Parathyroid adenoma (tissue), 2 donors: ENCODE data around the gene XYLT1.

Experiments
- H2AFZ ChIP-seq: fragments of 300-600 bp; sonication (generic); one replicate; pipeline ENCODE4 v1.7.0; 2017; ENCODE audit warnings: antibody characterized with exemption, mild to moderate bottlenecking
- H3K27ac ChIP-seq: fragments of 300-600 bp; sonication (generic); one replicate; pipeline ENCODE4 v1.7.0; 2017
- H3K27me3 ChIP-seq: fragments of 300-600 bp; sonication (generic); one replicate; pipeline ENCODE4 v1.7.0; 2017; ENCODE audit warnings: low read length; ENCODE audit not compliant: control insufficient read depth, insufficient read depth
- H3K36me3 ChIP-seq: fragments of 300-600 bp; sonication (generic); one replicate; pipeline ENCODE4 v1.7.0; 2017; ENCODE audit warnings: low read length; ENCODE audit not compliant: control insufficient read depth, insufficient read depth
- H3K4me1 ChIP-seq: fragments of 300-600 bp; sonication (generic); one replicate; pipeline ENCODE4 v1.7.0; 2017; ENCODE audit warnings: control low read depth
- H3K4me2 ChIP-seq: fragments of 300-600 bp; sonication (generic); one replicate; pipeline ENCODE4 v1.7.0; 2017; ENCODE audit warnings: low read length
- H3K4me3 ChIP-seq: fragments of 300-600 bp; sonication (generic); one replicate; pipeline ENCODE4 v1.7.0; 2017; ENCODE audit warnings: low read depth, low read length
- H3K79me2 ChIP-seq: fragments of 300-600 bp; sonication (generic); one replicate; pipeline ENCODE4 v1.7.0; 2017; ENCODE audit warnings: control low read depth
- H3K9ac ChIP-seq: fragments of 300-600 bp; sonication (generic); one replicate; pipeline ENCODE4 v1.7.0; 2017; ENCODE audit warnings: mild to moderate bottlenecking
- H3K9me3 ChIP-seq: fragments of 300-600 bp; sonication (generic); one replicate; pipeline ENCODE4 v1.7.0; 2017; ENCODE audit warnings: low read length; ENCODE audit not compliant: control insufficient read depth
- CTCF ChIP-seq: fragments of 300-600 bp; sonication (generic); IDR thresholded peaks from one replicate; pipeline ENCODE4 v1.7.0; 2017; ENCODE audit warnings: antibody characterized with exemption, mild to moderate bottlenecking
- donor health status: primary hyperparathyroidism.

The XYLT1 gene

GRCh38 chr16:17145029-17145428, 325.7 kb downstream of the XYLT1 start:
- no peak overlapping the region for H3K4me2 ChIP-seq
- no peaks in the 10 kb centered on the region for H3K36me3 ChIP-seq
- no peaks in the 10 kb centered on the region for H3K9me3 ChIP-seq
- no peak overlapping the region for H3K27ac ChIP-seq
- no peaks in the 10 kb centered on the region for H3K4me1 ChIP-seq
- H3K79me2 ChIP-seq = no peaks in the 10 kb centered on the region
- H2AFZ ChIP-seq = no peak overlapping the region
- no peaks in the 10 kb centered on the region for H3K27me3 ChIP-seq
- no peak overlapping the region for H3K4me3 ChIP-seq
- no peak overlapping the region for H3K9ac ChIP-seq
- TF ChIP-seq CTCF = no peak

GRCh38 chr16:17144431-17144830, 326.3 kb downstream of the XYLT1 start:
- TF ChIP-seq CTCF = no peak

GRCh38 chr16:17143546-17144419, 327.0 kb downstream of the XYLT1 start:
- no peak overlapping the region for H3K27ac ChIP-seq
- H3K9ac ChIP-seq = no peak overlapping the region
- no peaks in the 10 kb centered on the region for H3K36me3 ChIP-seq
- H3K79me2 ChIP-seq = no peaks in the 10 kb centered on the region
- no peak for TF ChIP-seq CTCF
- H3K27me3 ChIP-seq = no peaks in the 10 kb centered on the region
- no peak overlapping the region for H2AFZ ChIP-seq
- H3K4me2 ChIP-seq = no peak overlapping the region
- H3K4me3 ChIP-seq = no peak overlapping the region
- no peaks in the 10 kb centered on the region for H3K9me3 ChIP-seq
- no peaks in the 10 kb centered on the region for H3K4me1 ChIP-seq

More at GRCh38 chr16:17144431-17144830, 326.3 kb downstream of the XYLT1 start:
- Histone ChIP-seq H2AFZ (no peak overlapping the region), H3K4me3 (no peak overlapping the region), H3K9me3 (no peaks in the 10 kb centered on the region), H3K79me2 (no peaks in the 10 kb centered on the region), H3K4me2 (no peak overlapping the region), H3K27me3 (no peaks in the 10 kb centered on the region), H3K36me3 (no peaks in the 10 kb centered on the region), H3K4me1 (no peaks in the 10 kb centered on the region), H3K27ac (no peak overlapping the region), H3K9ac (no peak overlapping the region)

- H3K27ac ChIP-seq = no peak overlapping the region
- TF ChIP-seq CTCF = no peak
- H3K27me3 ChIP-seq = no peaks in the 10 kb centered on the region
- no peaks in the 10 kb centered on the region for H3K4me1 ChIP-seq
- H2AFZ ChIP-seq = no peak overlapping the region
- H3K4me2 ChIP-seq = no peak overlapping the region
- H3K9ac ChIP-seq = no peak overlapping the region
- H3K4me3 ChIP-seq = no peak overlapping the region
- H3K79me2 ChIP-seq = no peaks in the 10 kb centered on the region
- no peaks in the 10 kb centered on the region for H3K9me3 ChIP-seq
- no peaks in the 10 kb centered on the region for H3K36me3 ChIP-seq
Observed at GRCh38 chr16:17138801-17139200, 332.0 kb downstream of the XYLT1 start.

GRCh38 chr16:17135439-17135838, 335.3 kb downstream of the XYLT1 start:
- Histone ChIP-seq H3K79me2 (no peaks in the 10 kb centered on the region), H3K27me3 (no peaks in the 10 kb centered on the region), H3K4me3 (no peak overlapping the region), H3K36me3 (no peaks in the 10 kb centered on the region), H3K4me2 (no peak overlapping the region), H3K4me1 (no peaks in the 10 kb centered on the region), H3K27ac (no peak overlapping the region), H3K9ac (no peak overlapping the region), H2AFZ (no peak overlapping the region), H3K9me3 (no peaks in the 10 kb centered on the region)
- TF ChIP-seq CTCF = no peak
